Endothelial cell of umbilical vein (primary cell): Measurements from ENCODE around the gene AHSA1.

Experiments used
- CTCF ChIP-seq, 2 donors: IDR thresholded peaks; 1 replicate in 1 of 2; 2 replicates in 1 of 2; pipeline ENCODE4 v1.5.1; 2011; ENCODE audit warnings: low read length in 2 of 2, mild to moderate bottlenecking in 2 of 2, moderate library complexity in 2 of 2, control low read depth in 1 of 2, inconsistent platforms in 1 of 2, low read depth in 1 of 2; ENCODE audit not compliant: insufficient read depth in 1 of 2; ENCODE audit errors: extremely low read depth in 1 of 2
- EZH2 ChIP-seq: IDR thresholded peaks from 2 replicates; pipeline ENCODE4 v1.6.1; 2012; ENCODE audit warnings: borderline replicate concordance, low read depth, mild to moderate bottlenecking, moderate library complexity, low read length, inconsistent platforms; ENCODE audit not compliant: severe bottlenecking
- JUN ChIP-seq: IDR thresholded peaks from 2 replicates; pipeline ENCODE4 v1.6.1; 2011; ENCODE audit warnings: borderline replicate concordance, low read depth; ENCODE audit not compliant: insufficient read length, insufficient read depth
- MAX ChIP-seq: IDR thresholded peaks from 2 replicates; pipeline ENCODE4 v1.6.1; 2011; ENCODE audit not compliant: insufficient read depth, insufficient read length
- POLR2A ChIP-seq: IDR thresholded peaks from 2 replicates; pipeline ENCODE4 v1.6.1; 2012; ENCODE audit warnings: low read depth, mild to moderate bottlenecking, control low read depth, low read length

- no peak for TF ChIP-seq MAX
- no peak for TF ChIP-seq POLR2A
- TF ChIP-seq CTCF (IDR thresholded peaks at IDR 0.05; ENCODE audit: extremely low read depth in 1 of 2, insufficient read depth in 1 of 2, low read depth in 1 of 2, low read length in 2 of 2), result no peak
- no peak for TF ChIP-seq EZH2
- TF ChIP-seq JUN, result no peak
Observed at GRCh38 chr14:77511486-77512162, 53.7 kb downstream of the AHSA1 start.
